Activated T-cell treated with anti-CD3 and anti-CD28 coated beads for 48 hours (primary cell): Measurements from ENCODE around the gene NCOA7.
"Not testable (repeated sequence)": the region's sequence is repeated elsewhere in the genome, so short reads cannot be mapped to it uniquely, and the experiment has no call there.

Experiments used
- DNase-seq: peaks from one replicate; pipeline ENCODE4 v3.0.0-alpha.2; 2020; ENCODE audit warnings: low read depth

Gene NCOA7

GRCh38 chr6:125923366-125923877, 132.7 kb downstream of the NCOA7 start:
- DNase-seq = no peak

- no peak for DNase-seq
Observed at GRCh38 chr6:125924169-125924568, 133.4 kb downstream of the NCOA7 start.

GRCh38 chr6:125924697-125925358, 134.1 kb downstream of the NCOA7 start:
- DNase-seq = no peak

DNA sequence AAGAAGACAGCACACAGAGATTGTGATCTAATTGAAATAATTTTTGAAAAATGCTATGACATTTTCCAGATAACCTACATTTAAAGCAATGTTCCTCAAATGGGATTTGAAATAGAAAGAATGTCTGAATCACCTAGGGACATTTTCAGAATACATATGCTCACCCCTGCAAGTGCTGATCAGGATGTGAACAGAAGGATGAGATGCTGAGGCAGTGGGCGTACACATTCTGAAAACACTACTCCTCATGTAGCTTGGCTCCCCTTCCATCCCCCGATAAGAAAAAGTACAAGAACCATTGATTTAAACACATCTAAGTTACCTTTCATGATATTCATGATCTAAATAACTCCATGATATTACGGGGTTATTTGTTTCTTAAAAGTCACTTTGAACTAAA, 136.0 kb downstream of the NCOA7 start:
- DNase-seq = no peak

DNA sequence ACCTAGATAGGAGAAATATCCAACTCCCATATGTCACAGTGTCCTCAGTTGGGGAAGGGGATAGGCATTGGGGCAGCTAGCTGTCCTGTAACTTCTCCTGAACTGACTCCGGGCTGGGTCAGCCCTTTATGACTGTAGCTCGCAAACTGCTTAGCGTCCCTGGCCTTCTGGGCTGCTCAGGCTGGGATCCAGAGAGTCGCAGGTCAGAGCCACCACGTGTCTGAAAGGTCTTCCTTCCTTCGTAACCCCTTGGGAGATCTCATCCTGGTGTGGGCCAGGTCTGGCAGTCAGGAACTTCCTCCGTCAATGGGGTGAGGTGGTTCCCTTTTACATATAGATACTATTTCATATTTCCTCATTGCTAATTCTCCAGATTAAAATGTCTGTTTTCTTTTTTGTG, 137.0 kb downstream of the NCOA7 start:
- no peak for DNase-seq

DNA sequence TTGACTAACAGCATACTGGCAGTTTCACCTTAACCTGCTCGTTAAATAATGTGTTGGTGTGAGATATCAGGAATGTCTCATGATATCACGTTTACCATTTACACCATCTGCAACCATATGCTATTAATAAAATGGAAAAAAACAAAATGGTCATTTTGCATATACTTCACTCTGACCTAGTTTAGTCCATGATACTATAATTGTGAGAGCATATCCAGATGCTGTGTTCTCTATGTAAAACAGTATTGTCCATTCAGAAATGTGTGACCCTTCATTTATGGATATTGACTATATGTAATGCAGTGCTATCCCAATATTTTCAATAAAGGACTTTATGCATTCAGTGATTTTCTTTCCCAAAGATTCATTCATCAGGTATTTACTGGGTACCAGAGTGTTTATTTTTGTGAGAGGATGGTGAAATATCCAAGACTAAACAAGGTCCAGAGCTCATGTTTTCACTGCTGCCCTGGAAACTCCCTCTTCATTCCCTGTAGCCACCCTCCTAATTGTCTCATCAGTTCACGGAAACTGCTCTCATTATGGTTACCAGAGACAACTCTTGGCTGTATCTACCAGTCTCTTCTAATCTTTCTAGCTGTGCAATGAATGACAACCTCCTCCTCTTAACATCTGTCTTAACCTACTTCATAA, 140.1 kb downstream of the NCOA7 start:
- DNase-seq = no peak

- DNase-seq = no peak
Observed at GRCh38 chr6:125931733-125932450, 141.1 kb downstream of the NCOA7 start.

- DNase-seq = no peak
Observed at GRCh38 chr6:125932451-125932795, 141.7 kb downstream of the NCOA7 start.

- DNase-seq = not testable (repeated sequence)
Observed at GRCh38 chr6:125935520-125935919, 144.8 kb downstream of the NCOA7 start.

DNA sequence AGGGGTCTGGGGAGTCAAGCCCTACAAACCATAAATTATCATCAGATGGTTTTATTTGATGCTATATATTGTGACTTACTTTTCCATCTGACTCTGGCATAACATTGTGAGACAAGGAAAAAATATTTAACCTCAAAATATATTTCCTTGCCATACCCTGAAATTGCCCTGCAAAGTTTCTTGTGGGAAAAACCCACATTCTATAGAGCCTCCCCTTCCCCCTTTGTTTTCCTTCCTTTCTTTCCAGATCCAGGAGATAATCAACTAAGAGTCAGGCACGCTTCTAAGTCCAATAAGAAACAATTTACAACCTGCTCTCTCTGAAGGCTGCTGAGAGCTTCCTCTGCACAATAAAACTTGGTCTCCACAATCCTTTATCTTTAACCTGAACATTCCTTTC, 148.3 kb downstream of the NCOA7 start:
- no peak for DNase-seq

GRCh38 chr6:125939791-125940190, 149.0 kb downstream of the NCOA7 start:
- no peak for DNase-seq

- no peak for DNase-seq
Observed at GRCh38 chr6:125940247-125941041, 149.7 kb downstream of the NCOA7 start.

GRCh38 chr6:125942672-125943527, 152.1 kb downstream of the NCOA7 start:
- no peak for DNase-seq

- DNase-seq = no peak
Observed at GRCh38 chr6:125943528-125944433, 153.0 kb downstream of the NCOA7 start.

- DNase-seq = no peak
Observed at GRCh38 chr6:125944434-125944816, 153.7 kb downstream of the NCOA7 start.

DNA sequence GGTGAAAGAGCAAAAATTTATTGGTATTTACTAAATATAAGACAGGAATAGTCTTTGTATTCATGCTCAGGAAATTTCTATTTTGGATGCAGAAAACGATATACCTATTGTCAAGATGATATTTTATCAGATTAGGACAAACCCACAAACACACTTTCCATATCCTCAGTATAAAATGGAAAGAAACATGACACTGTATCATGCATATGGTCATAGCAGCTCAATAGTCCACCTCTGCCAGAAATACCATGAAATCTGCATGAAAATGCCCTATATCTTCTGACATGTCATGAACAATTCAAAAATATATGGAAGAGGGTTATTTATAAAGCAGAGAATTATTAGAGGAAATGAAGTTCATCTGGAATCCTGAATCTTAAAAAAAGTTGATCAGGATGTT, 154.1 kb downstream of the NCOA7 start:
- no peak for DNase-seq

DNA sequence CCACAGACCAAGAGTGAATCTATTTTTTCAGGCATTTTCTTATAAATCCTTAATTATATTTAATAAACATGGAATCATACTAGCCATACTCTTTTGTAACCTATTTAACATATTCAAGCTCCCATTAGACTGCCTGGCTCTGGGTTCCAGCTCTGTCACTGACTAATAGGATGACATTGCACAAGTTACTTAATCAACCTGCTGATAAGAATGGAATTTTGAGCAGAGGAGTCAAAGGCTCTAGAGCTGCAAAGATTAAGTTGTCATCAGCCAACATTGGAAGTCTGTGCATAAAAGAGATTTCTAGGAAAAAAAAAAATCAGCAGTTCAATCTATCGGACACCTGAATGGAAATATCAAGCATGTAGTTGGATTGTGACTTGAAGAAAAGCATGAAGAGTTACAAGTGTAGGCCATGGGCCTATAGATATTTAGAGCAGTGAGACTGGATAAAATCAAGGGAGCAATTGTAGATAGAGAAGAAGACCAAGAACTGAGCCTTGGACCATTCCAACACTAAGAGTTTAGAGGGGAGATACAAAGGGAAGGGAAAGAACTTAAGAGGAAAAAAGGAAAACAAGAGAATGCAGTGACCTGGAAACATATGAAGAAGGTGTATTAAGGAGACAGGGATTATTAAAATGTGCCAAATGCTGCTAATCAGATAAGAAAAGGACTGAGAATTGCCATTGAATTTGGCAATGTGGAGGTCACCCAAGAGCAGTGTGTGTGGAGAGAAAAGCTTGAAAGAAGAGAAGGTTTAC, 154.8 kb downstream of the NCOA7 start:
- no peak for DNase-seq

- DNase-seq = no peak
Observed at GRCh38 chr6:125947615-125948014, 156.9 kb downstream of the NCOA7 start.

DNA sequence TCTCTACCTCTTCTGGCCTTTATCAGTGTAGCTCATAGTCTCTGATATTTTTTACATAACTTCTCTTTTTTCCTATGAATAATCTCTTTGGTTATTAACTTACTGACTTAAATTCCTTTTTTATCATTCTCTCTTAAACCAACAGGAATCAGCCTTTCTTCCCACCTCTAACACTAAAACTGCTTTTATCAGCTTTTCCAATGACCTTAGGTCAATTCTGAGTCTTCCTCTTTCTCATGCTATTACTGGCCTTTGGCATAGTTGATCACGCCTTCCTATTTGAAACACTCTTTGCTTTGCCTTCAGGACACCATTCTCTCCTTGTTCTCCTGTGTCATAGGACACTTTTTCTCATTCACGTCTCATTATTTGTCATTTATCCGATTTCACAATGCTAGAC, 157.7 kb downstream of the NCOA7 start:
- no peak for DNase-seq

- no peak for DNase-seq
Observed at GRCh38 chr6:125949069-125949468, 158.3 kb downstream of the NCOA7 start.
